Mesothelial cell of epicardium (in vitro differentiated cells): ENCODE data around the gene CSMD2. TPM values are rescaled to one million over a fixed set of nuclear protein-coding genes. Genes with fewer than 3 reads are reported as not detected.

Source experiments
- DNase-seq, 2 experiments: peaks; one replicate each; pipeline ENCODE4 v3.0.0; 2021; ENCODE audit warnings: low spot score in 2 of 2; ENCODE audit not compliant: unreplicated experiment in 2 of 2
- H3K27ac Mint-ChIP-seq: 2 replicates; pipeline ENCODE4 v1.8.0; 2021; ENCODE audit warnings: mixed read lengths
- H3K27me3 Mint-ChIP-seq: 2 replicates; pipeline ENCODE4 v1.8.0; 2021; ENCODE audit warnings: low read depth, mixed read lengths
- H3K36me3 Mint-ChIP-seq: 2 replicates; pipeline ENCODE4 v1.8.0; 2021; ENCODE audit warnings: mixed read lengths
- H3K4me1 Mint-ChIP-seq: 2 replicates; pipeline ENCODE4 v1.8.0; 2021; ENCODE audit warnings: mixed read lengths
- H3K4me3 Mint-ChIP-seq: 2 replicates; pipeline ENCODE4 v1.8.0; 2021; ENCODE audit warnings: mild to moderate bottlenecking, moderate library complexity, mixed read lengths
- H3K9me3 Mint-ChIP-seq: 2 replicates; pipeline ENCODE4 v1.8.0; 2021; ENCODE audit warnings: mixed read lengths
- CTCF ChIP-seq: fragments of 200-600 bp; sonication (generic); IDR thresholded peaks from one replicate; pipeline ENCODE4 v1.5.0; 2021; ENCODE audit warnings: antibody characterized with exemption; ENCODE audit not compliant: unreplicated experiment
- total RNA-seq: library from RNA; stranded (reverse); gene quantifications from 3 replicates; pipeline ENCODE4 v1.2.1, GENCODE V29; 2021

Gene CSMD2
- total RNA-seq, 1 donor from 2014 or later: 1.9 TPM

DNA sequence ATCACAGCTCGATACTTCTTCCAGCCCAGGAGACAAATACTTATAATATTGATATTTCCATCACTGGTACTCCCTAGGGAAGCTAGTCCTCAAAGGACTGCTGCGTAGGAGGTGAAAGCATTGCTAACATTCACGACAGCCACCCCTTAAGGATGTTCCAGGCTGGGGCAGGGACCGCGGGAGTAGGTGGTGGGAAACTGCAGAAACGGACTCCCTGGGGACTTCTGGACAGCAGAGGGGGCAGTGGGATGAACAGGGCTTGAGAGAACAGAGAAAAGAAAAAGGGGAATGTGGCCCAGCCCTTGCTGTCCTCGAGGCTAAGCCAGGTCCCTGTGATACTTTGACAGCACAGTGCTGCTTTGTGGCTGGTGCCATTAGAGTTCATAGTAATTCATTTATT is 193.1 kb downstream of the CSMD2 start:
- no peak for DNase-seq
- Mint-ChIP-seq H3K4me1 (no peaks in the 10 kb centered on the region), H3K27ac (no peak overlapping the region), H3K27me3 (peaks cover 38% of the 10 kb centered on the region), H3K36me3 (no peaks in the 10 kb centered on the region), H3K4me3 (no peak overlapping the region), H3K9me3 (no peaks in the 10 kb centered on the region)
- TF ChIP-seq CTCF: no peak

- H3K4me3 Mint-ChIP-seq: no peak overlapping the region
- peaks cover 33% of the 10 kb centered on the region for H3K27me3 Mint-ChIP-seq
- DNase-seq: no peak
- H3K27ac Mint-ChIP-seq: no peak overlapping the region
- no peak for TF ChIP-seq CTCF
- H3K9me3 Mint-ChIP-seq: no peaks in the 10 kb centered on the region
- H3K36me3 Mint-ChIP-seq: no peaks in the 10 kb centered on the region
- no peaks in the 10 kb centered on the region for H3K4me1 Mint-ChIP-seq
These were observed 193.9 kb downstream of the CSMD2 start for GRCh38 chr1:33971018-33971710.

DNA sequence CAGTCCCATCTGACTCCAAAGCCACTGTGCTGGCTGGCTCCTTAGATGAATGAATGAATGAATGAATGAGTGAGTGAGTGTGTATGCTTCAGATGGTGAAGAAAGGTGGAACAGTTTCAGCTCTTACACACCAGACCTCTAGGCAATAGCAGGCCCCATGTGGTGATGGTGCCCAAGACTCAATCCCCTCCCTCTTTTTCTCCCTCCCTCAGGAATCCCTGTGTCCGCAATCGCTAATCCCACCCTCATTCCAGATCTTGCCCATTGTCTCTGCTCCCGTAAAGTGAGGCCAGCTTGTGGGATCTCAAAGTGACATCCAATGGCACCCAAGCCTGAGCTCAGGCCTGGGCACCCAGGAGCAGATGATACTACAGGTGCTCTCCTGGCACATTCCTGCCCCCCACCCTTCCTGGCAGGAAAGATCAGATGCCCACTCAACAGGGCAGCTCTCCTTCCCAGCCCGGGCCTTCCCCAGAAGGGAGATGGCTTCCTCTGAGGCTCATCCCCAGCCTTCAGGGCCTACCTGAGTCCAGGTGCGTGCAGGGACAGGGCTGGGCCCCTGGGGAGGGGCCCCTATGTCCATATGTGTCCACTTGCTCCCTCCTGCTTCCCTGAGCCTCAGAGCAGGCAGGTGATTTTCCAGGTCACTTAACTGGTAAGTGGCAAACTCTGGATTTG is 194.7 kb downstream of the CSMD2 start:
- no peak overlapping the region for H3K4me3 Mint-ChIP-seq
- no peak for TF ChIP-seq CTCF
- no peaks in the 10 kb centered on the region for H3K36me3 Mint-ChIP-seq
- no peaks in the 10 kb centered on the region for H3K9me3 Mint-ChIP-seq
- no peaks in the 10 kb centered on the region for H3K4me1 Mint-ChIP-seq
- DNase-seq: no peak
- peaks cover 28% of the 10 kb centered on the region for H3K27me3 Mint-ChIP-seq
- H3K27ac Mint-ChIP-seq: no peak overlapping the region

GRCh38 chr1:33966346-33967141 is 198.5 kb downstream of the CSMD2 start:
- H3K27ac Mint-ChIP-seq: no peak overlapping the region
- no peaks in the 10 kb centered on the region for H3K4me1 Mint-ChIP-seq
- no peak for TF ChIP-seq CTCF
- H3K36me3 Mint-ChIP-seq: no peaks in the 10 kb centered on the region
- no peaks in the 10 kb centered on the region for H3K9me3 Mint-ChIP-seq
- DNase-seq: no peak
- H3K27me3 Mint-ChIP-seq: peaks cover 26% of the 10 kb centered on the region
- H3K4me3 Mint-ChIP-seq: no peak overlapping the region

DNA sequence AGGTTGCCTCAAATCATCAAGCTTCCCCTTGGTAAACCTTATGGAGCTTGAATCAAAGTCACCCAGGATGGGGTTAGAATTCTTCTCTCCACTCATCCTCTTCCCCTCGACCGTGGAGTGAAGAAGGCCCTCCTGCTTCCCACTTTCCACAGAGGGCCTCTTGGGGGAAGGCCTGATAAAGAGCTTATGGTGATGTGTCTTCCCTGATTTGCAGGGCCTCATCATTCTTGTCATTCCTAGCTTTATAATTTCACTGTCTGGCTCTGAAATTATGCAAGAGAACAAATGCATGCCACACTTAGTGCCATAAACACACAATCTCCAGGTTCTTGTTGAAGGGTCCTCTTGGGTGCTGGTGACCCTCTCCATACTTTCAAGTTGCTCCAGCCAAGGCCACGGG is 199.9 kb downstream of the CSMD2 start:
- DNase-seq: no peak
- H3K36me3 Mint-ChIP-seq: no peaks in the 10 kb centered on the region
- TF ChIP-seq CTCF: no peak
- no peaks in the 10 kb centered on the region for H3K4me1 Mint-ChIP-seq
- H3K27ac Mint-ChIP-seq: no peak overlapping the region
- no peak overlapping the region for H3K4me3 Mint-ChIP-seq
- H3K27me3 Mint-ChIP-seq: peaks cover 24% of the 10 kb centered on the region
- H3K9me3 Mint-ChIP-seq: no peaks in the 10 kb centered on the region
